Esophagus muscularis mucosa (tissue), 4 donors: ENCODE measurements around the gene SCN8A. TPM values are rescaled to one million over a fixed set of nuclear protein-coding genes. Genes with fewer than 3 reads are reported as not detected.

ENCODE experiments used
- DNase-seq: peaks from one replicate; pipeline ENCODE4 v3.0.0-alpha.2; 2017; ENCODE audit errors: extremely low spot score
- H3K27ac ChIP-seq, 4 donors: fragments of 200-600 bp; sonication (generic); replicated peaks in 1 of 4; 1 replicate in 3 of 4; 2 replicates in 1 of 4; pipeline ENCODE4 v1.5.1; 2016 to 2019; ENCODE audit warnings: mild to moderate bottlenecking in 1 of 4
- H3K27me3 ChIP-seq, 4 donors: fragments of 200-600 bp; sonication (generic); one replicate each; pipeline versions ENCODE4 v1.5.1 to v1.6.0; 2016 to 2019
- H3K36me3 ChIP-seq, 4 donors: fragments of 200-600 bp; sonication (generic); one replicate each; pipeline ENCODE4 v1.5.1; 2016 to 2019
- H3K4me1 ChIP-seq, 4 donors: fragments of 200-600 bp; sonication (generic); one replicate each; pipeline ENCODE4 v1.5.1; 2016 to 2019
- H3K4me3 ChIP-seq, 4 donors: fragments of 200-600 bp; sonication (generic); 1 replicate in 2 of 4; 2 replicates in 2 of 4; pipeline ENCODE4 v1.5.1; 2016 to 2019; ENCODE audit warnings: mild to moderate bottlenecking in 4 of 4, moderate library complexity in 1 of 4
- H3K9me3 ChIP-seq, 4 donors: fragments of 200-600 bp; sonication (generic); 1 replicate in 3 of 4; 2 replicates in 1 of 4; pipeline ENCODE4 v1.5.1; 2016 to 2019
- CTCF ChIP-seq, 3 experiments: fragments of 200-600 bp in 2 of 3; fragments of 450-650 bp in 1 of 3; sonication (generic) in 2 of 3; IDR thresholded peaks; one replicate each; pipeline ENCODE4 v1.5.1; 2017 to 2019; ENCODE audit warnings: antibody characterized with exemption in 3 of 3, mild to moderate bottlenecking in 2 of 3, moderate library complexity in 1 of 3
- EP300 ChIP-seq: sonication (generic); formaldehyde crosslinking; IDR thresholded peaks from one replicate; pipeline ENCODE4 v1.6.1; 2017; ENCODE audit warnings: antibody characterized with exemption
- POLR2A ChIP-seq: fragments of 450-650 bp; IDR thresholded peaks from one replicate; pipeline ENCODE4 v1.6.1; 2017; ENCODE audit warnings: antibody characterized with exemption, moderate library complexity, mild to moderate bottlenecking, low read depth
- POLR2AphosphoS5 ChIP-seq, 2 donors: sonication (generic); formaldehyde crosslinking; IDR thresholded peaks; one replicate each; pipeline ENCODE4 v1.6.1; 2017; ENCODE audit warnings: antibody characterized with exemption in 2 of 2
- WGBS: methylation state at CpG from one replicate; pipeline ENCODE4 v1.1.5; 2018; 5-methylcytosine and 5-hydroxymethylcytosine counted together
- intact Hi-C: fragments of 100-400 bp; cut with DNase I; formaldehyde crosslinking; loops from one replicate; pipeline ENCODE4 v1.15.1; 2023
- total RNA-seq, 4 donors: library from RNA; depleted of rRNA; stranded (reverse); fragments of >200 nt; gene quantifications; one replicate each; pipeline versions ENCODE4 v1.1.0 to v1.2.1, GENCODE V29; 2016

The SCN8A gene
- total RNA-seq, 4 donors from 2014 or later = 0.26 to 0.42 (median 0.31) TPM

GRCh38 chr12:51846911-51847642 lies 256.0 kb downstream of the SCN8A start:
- WGBS = 0% methylated on average over 4 of the region's 59 CpGs
- DNase-seq = no peak
- Histone ChIP-seq H3K4me3 (peak overlapping the region; percentile 56 to 68 (median 58)), H3K9me3 (no peaks in the 10 kb centered on the region), H3K27ac (peak overlapping the region; percentile 55 to 68 (median 65)), H3K4me1 (peaks cover 28 to 52% (median 48%) of the 10 kb centered on the region in 4 donors), H3K27me3 (peaks cover 0 to 82% (median 32%) of the 10 kb centered on the region in 4 donors), H3K36me3 (no peaks in the 10 kb centered on the region)
- TF ChIP-seq EP300 (no peak), POLR2AphosphoS5 (IDR thresholded peaks at IDR 0.05) (no peak)
- intact Hi-C loops = no loop called here

GRCh38 chr12:51847643-51848325 lies 256.8 kb downstream of the SCN8A start:
- Histone ChIP-seq H3K27ac (peak overlapping the region; percentile 55 to 68 (median 65)), H3K27me3 (peaks cover 0 to 75% (median 32%) of the 10 kb centered on the region in 4 donors), H3K4me3 (peak overlapping the region; percentile 56 to 68 (median 58)), H3K36me3 (no peaks in the 10 kb centered on the region), H3K4me1 (peaks cover 28 to 52% (median 48%) of the 10 kb centered on the region in 4 donors), H3K9me3 (no peaks in the 10 kb centered on the region)
- WGBS = no CpG with 5 or more reads among the region's 40 CpGs
- no peak for DNase-seq
- TF ChIP-seq EP300 = no peak
- no peak for TF ChIP-seq POLR2A
- no peak for TF ChIP-seq POLR2AphosphoS5 (IDR thresholded peaks at IDR 0.05)
- no peak for TF ChIP-seq CTCF (IDR thresholded peaks at IDR 0.05)
- intact Hi-C loops = no loop called here

GRCh38 chr12:51848326-51848727 lies 257.3 kb downstream of the SCN8A start, which contains the start of gene FIGNL2:
FIGNL2 (minus strand) TSS chr12:51848718; CDS start chr12:51822413, 26,305 bp downstream.
- Histone ChIP-seq H3K4me3 (peak within 1 kb of the TSS; percentile 56 to 68 (median 58)), H3K36me3 (no peaks in the 10 kb centered on the region), H3K27ac (peak within 1 kb of the TSS; percentile 55 to 68 (median 65)), H3K9me3 (no peaks in the 10 kb centered on the region), H3K4me1 (peaks cover 28 to 52% (median 48%) of the 10 kb centered on the region in 4 donors), H3K27me3 (peaks cover 0 to 69% (median 32%) of the 10 kb centered on the region in 4 donors)
- intact Hi-C loops = no loop called here
- WGBS = no CpG with 5 or more reads among the region's 51 CpGs
- no peak for DNase-seq
- TF ChIP-seq CTCF (IDR thresholded peaks at IDR 0.05) (no peak), POLR2AphosphoS5 (IDR thresholded peaks at IDR 0.05) (no peak), POLR2A (no peak), EP300 (no peak)

GRCh38 chr12:51848841-51849735 lies 258.1 kb downstream of the SCN8A start:
- H3K4me3 ChIP-seq = peak overlapping the region; percentile 56 to 68 (median 58)
- peak overlapping the region; percentile 55 to 68 (median 65) for H3K27ac ChIP-seq
- H3K9me3 ChIP-seq = no peaks in the 10 kb centered on the region
- DNase-seq = no peak
- H3K4me1 ChIP-seq = peaks cover 28 to 52% (median 48%) of the 10 kb centered on the region in 4 donors
- intact Hi-C loops = no loop called here
- 58% methylated on average over 27 of the region's 57 CpGs for WGBS
- TF ChIP-seq EP300 = no peak
- no peak for TF ChIP-seq CTCF (IDR thresholded peaks at IDR 0.05)
- TF ChIP-seq POLR2A = no peak
- TF ChIP-seq POLR2AphosphoS5 (IDR thresholded peaks at IDR 0.05) = no peak
- H3K36me3 ChIP-seq = no peaks in the 10 kb centered on the region
- H3K27me3 ChIP-seq = peaks cover 0 to 61% (median 29%) of the 10 kb centered on the region in 4 donors
